Colonic mucosa (tissue), 4 donors: ENCODE results near the gene KLF15. TPM values are rescaled to one million over a fixed set of nuclear protein-coding genes. Genes with fewer than 3 reads are reported as not detected.

Source experiments
- DNase-seq: peaks from one replicate; pipeline ENCODE4 v3.0.0-alpha.2; 2020
- H3K27ac ChIP-seq: fragments of 200-600 bp; one replicate; pipeline ENCODE4 v1.8.0; 2021
- H3K27me3 ChIP-seq: fragments of 200-600 bp; one replicate; pipeline ENCODE4 v1.8.0; 2021
- H3K36me3 ChIP-seq: fragments of 200-600 bp; one replicate; pipeline ENCODE4 v1.8.0; 2021
- H3K4me1 ChIP-seq: fragments of 200-600 bp; one replicate; pipeline ENCODE4 v1.8.0; 2021; ENCODE audit warnings: mild to moderate bottlenecking
- H3K4me3 ChIP-seq: fragments of 200-600 bp; one replicate; pipeline ENCODE4 v1.8.0; 2021
- H3K9ac ChIP-seq, 2 donors: one replicate each; pipeline ENCODE4 v1.7.0; 2013; ENCODE audit warnings: control low read depth in 2 of 2, low read depth in 2 of 2, low read length in 2 of 2
- H3K9me3 ChIP-seq: fragments of 200-600 bp; one replicate; pipeline ENCODE4 v1.8.0; 2021
- CTCF ChIP-seq: fragments of 200-600 bp; IDR thresholded peaks from one replicate; pipeline ENCODE4 v1.8.0; 2022; ENCODE audit warnings: antibody characterized with exemption, mild to moderate bottlenecking
- intact Hi-C: fragments of 100-400 bp; cut with DNase I; formaldehyde crosslinking; loops from one replicate; pipeline ENCODE4 v1.14.1; 2022
- total RNA-seq, 2 donors: library from RNA; stranded (reverse); fragmentation: NEBNext Ultra II Directional in 1 of 2; extraction: Animal tissue kit (Norgen Biotek cat#: 25700) in 1 of 2; gene quantifications; one replicate each; pipeline ENCODE4 v1.2.1, GENCODE V29; 2021
- donor health status: healthy.
- donor health status: DM: no; HTN: no; CAD: no.
- donor health status: DM: no; HTN: no; CAD: no.

KLF15 gene
- total RNA-seq, 2 donors from 2014 or later = 0.66 to 1.9 TPM

GRCh38 chr3:126381966-126382365 is 24.8 kb upstream of the KLF15 start:
- no peak for TF ChIP-seq CTCF
- Histone ChIP-seq H3K9ac (no peak overlapping the region), H3K9me3 (no peaks in the 10 kb centered on the region), H3K4me3 (no peak overlapping the region), H3K27me3 (no peaks in the 10 kb centered on the region), H3K36me3 (no peaks in the 10 kb centered on the region), H3K27ac (no peak overlapping the region), H3K4me1 (no peaks in the 10 kb centered on the region)
- DNase-seq = no peak
- intact Hi-C loops = no loop called here

- no peaks in the 10 kb centered on the region for H3K36me3 ChIP-seq
- H3K27ac ChIP-seq = no peak overlapping the region
- no peak for DNase-seq
- intact Hi-C loops = no loop called here
- no peak for TF ChIP-seq CTCF
- H3K4me3 ChIP-seq = no peak overlapping the region
- no peaks in the 10 kb centered on the region for H3K9me3 ChIP-seq
- H3K4me1 ChIP-seq = no peaks in the 10 kb centered on the region
- H3K27me3 ChIP-seq = no peaks in the 10 kb centered on the region
- no peak overlapping the region for H3K9ac ChIP-seq
Measured at GRCh38 chr3:126380011-126380768, 23.0 kb upstream of the KLF15 start.

- Histone ChIP-seq H3K9ac (no peak overlapping the region), H3K27me3 (no peaks in the 10 kb centered on the region), H3K9me3 (no peaks in the 10 kb centered on the region), H3K4me3 (no peak overlapping the region), H3K27ac (no peak overlapping the region), H3K36me3 (no peaks in the 10 kb centered on the region), H3K4me1 (no peaks in the 10 kb centered on the region)
- DNase-seq = no peak
- intact Hi-C loops = no loop called here
- TF ChIP-seq CTCF = no peak
Measured at GRCh38 chr3:126378341-126378751, 21.1 kb upstream of the KLF15 start.

GRCh38 chr3:126377211-126377610 is 20.0 kb upstream of the KLF15 start:
- Histone ChIP-seq H3K27me3 (no peaks in the 10 kb centered on the region), H3K9ac (no peak overlapping the region), H3K36me3 (no peaks in the 10 kb centered on the region), H3K4me1 (no peaks in the 10 kb centered on the region), H3K9me3 (no peaks in the 10 kb centered on the region), H3K4me3 (no peak overlapping the region), H3K27ac (no peak overlapping the region)
- no peak for DNase-seq
- TF ChIP-seq CTCF = no peak
- intact Hi-C loops = no loop called here

- Histone ChIP-seq H3K4me3 (no peak overlapping the region), H3K4me1 (no peaks in the 10 kb centered on the region), H3K9ac (no peak overlapping the region), H3K27ac (no peak overlapping the region), H3K9me3 (no peaks in the 10 kb centered on the region), H3K36me3 (no peaks in the 10 kb centered on the region), H3K27me3 (no peaks in the 10 kb centered on the region)
- intact Hi-C loops = no loop called here
- no peak for DNase-seq
- no peak for TF ChIP-seq CTCF
Measured at GRCh38 chr3:126376444-126376843, 19.2 kb upstream of the KLF15 start.
